ENCODE results near the gene MTERF1.
"Not testable (repeated sequence)": the region's sequence is repeated elsewhere in the genome, so short reads cannot be mapped to it uniquely, and the experiment has no call there.

MTERF1 gene

GRCh38 chr7:91880413-91881241, at the start of gene MTERF1:
MTERF1 (minus strand) TSS chr7:91880702; CDS start chr7:91880083, 619 bp downstream.
- DNase-seq (ENCODE audit: low read depth, low spot score) = peak; percentile 88

- DNase-seq (ENCODE audit: low read depth, low spot score) = no peak
Measured at GRCh38 chr7:91929463-91929862, 49.0 kb upstream of the MTERF1 start.

GRCh38 chr7:91927912-91928311, 47.4 kb upstream of the MTERF1 start:
- DNase-seq (ENCODE audit: low read depth, low spot score) = no peak

- DNase-seq (ENCODE audit: low read depth, low spot score) = no peak
Measured at GRCh38 chr7:91922857-91923256, 42.4 kb upstream of the MTERF1 start.

GRCh38 chr7:91918356-91918755, 37.9 kb upstream of the MTERF1 start:
- DNase-seq (ENCODE audit: low read depth, low spot score) = no peak

GRCh38 chr7:91916051-91916440, 35.5 kb upstream of the MTERF1 start:
- DNase-seq (ENCODE audit: low read depth, low spot score) = no peak

GRCh38 chr7:91915401-91916050, 35.0 kb upstream of the MTERF1 start:
- DNase-seq (ENCODE audit: low read depth, low spot score) = no peak

- no peak for DNase-seq (ENCODE audit: low read depth, low spot score)
Measured at GRCh38 chr7:91913612-91914011, 33.1 kb upstream of the MTERF1 start.

GRCh38 chr7:91912494-91912893, 32.0 kb upstream of the MTERF1 start:
- no peak for DNase-seq (ENCODE audit: low read depth, low spot score)

- no peak for DNase-seq (ENCODE audit: low read depth, low spot score)
Measured at GRCh38 chr7:91911121-91911520, 30.6 kb upstream of the MTERF1 start.

GRCh38 chr7:91910171-91910570, 29.7 kb upstream of the MTERF1 start:
- DNase-seq (ENCODE audit: low read depth, low spot score) = no peak

GRCh38 chr7:91899563-91899962, 19.1 kb upstream of the MTERF1 start:
- no peak for DNase-seq (ENCODE audit: low read depth, low spot score)

- no peak for DNase-seq (ENCODE audit: low read depth, low spot score)
Measured at GRCh38 chr7:91898240-91898992, 17.9 kb upstream of the MTERF1 start.

GRCh38 chr7:91894781-91895480, 14.4 kb upstream of the MTERF1 start:
- DNase-seq (ENCODE audit: low read depth, low spot score) = no peak

GRCh38 chr7:91893699-91894098, 13.2 kb upstream of the MTERF1 start:
- DNase-seq (ENCODE audit: low read depth, low spot score) = not testable (repeated sequence)

GRCh38 chr7:91892821-91893340, 12.4 kb upstream of the MTERF1 start:
- DNase-seq (ENCODE audit: low read depth, low spot score) = no peak

- no peak for DNase-seq (ENCODE audit: low read depth, low spot score)
Measured at GRCh38 chr7:91892099-91892705, 11.7 kb upstream of the MTERF1 start.

- DNase-seq (ENCODE audit: low read depth, low spot score) = not testable (repeated sequence)
Measured at GRCh38 chr7:91888271-91889175, 8.0 kb upstream of the MTERF1 start.

- DNase-seq (ENCODE audit: low read depth, low spot score) = not testable (repeated sequence)
Measured at GRCh38 chr7:91887336-91888213, 7.1 kb upstream of the MTERF1 start.
